HG02623 (cell line): ENCODE results near the gene MMP24.

Experiments used
- ATAC-seq: cut with Tn5 transposase; IDR thresholded peaks from one replicate; pipeline ENCODE4 v1.9.1; 2021; ENCODE audit warnings: moderate library complexity; ENCODE audit not compliant: unreplicated experiment

MMP24 gene

DNA sequence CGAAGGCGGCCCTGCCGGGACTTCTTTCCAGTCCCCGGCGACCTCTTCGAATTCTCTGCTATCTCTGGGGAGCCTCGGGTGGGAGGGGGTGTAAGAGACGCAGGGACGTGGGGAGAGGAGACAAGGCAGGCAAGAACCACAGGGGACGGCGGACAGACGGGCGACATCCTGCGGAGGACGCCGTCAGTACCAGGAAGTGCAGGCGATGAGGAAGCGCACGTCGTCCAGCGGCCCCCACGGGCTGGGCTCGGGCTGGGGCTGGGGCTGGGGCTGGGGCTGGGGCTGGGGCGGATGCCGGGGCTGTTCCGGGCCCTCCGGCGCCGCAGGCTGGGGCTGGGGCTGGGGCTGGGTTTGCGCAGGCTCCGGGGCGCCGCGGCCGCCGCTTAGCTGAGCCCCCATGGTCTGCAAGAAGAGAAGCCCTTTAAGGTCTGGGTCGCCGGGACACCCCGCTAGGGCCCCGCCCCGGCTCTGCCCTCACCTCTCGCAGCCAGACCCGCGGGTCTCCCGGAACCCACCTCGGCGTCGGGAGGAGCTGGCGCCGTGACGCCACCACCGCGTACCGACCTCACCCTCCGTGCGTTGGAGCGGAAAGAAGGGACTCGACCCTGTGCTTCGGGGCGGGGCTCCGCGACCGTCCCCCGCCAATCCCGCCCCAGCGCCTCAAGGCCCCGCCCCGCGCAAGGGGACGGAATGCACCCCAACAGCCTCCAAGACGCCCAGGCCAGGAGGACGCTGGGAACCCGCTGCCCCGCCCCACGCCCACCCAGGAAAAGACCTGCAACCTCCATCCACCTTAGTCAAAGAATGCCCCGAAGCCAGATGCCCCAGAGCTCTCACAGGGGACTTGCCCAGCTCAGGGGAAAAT is 51.3 kb downstream of the MMP24 start, which contains the start of gene MMP24OS:
Gene MMP24OS (minus strand): TSS at position 592 of the 865 bp plus-strand sequence. CDS start 193 bp downstream, at position 399.
- peak; percentile 80 for ATAC-seq

DNA sequence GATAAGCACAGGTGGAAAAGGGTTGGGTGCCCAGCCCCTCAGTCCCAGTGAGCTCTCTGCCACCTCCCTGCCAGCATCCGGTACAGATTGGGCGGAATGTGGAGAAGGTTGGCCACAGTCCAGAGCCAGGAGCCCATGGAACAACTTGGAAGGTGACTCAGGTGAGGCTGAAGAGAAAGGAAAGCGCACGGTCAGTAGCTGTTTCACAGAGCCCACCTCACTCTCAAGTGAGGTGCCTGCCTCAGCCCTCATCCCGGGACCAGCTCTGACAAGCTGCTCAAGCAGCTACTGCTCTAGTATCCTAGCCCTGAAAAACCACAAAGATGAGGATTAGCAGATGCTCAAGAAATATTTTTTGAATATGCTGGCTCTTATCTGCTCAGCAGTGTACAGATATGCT is 52.5 kb downstream of the MMP24 start:
- ATAC-seq, result no peak

DNA sequence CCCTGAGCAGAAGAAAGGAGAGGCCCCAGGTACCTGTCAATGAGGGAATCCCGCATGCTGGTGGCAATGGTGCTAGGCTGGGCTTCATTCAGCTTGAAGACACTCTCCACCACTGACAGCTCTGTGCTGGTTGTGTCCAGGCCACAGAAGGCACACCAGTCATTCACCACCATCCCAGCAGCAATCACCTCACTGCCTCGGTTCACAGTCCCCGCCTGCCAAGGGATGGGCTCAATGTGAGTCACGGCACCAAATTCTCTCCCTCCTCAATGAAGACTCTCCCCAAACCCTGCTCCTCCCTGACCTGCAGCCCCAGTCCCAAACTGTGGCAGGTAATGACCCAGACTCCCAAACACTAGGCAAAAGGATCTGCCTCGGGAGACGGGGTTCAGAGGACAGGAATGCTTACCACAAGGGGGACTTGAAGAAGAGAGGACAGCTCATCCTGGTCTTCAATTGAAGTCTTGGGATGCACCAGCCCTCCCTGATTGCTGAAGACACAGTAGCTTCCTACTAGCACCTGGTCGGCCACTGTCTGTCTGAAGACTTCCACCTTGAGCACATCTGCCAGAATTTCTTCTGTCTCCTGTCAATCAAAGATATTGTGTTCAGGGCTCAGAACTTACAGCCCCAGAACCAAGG is 53.2 kb downstream of the MMP24 start:
- no peak for ATAC-seq

DNA sequence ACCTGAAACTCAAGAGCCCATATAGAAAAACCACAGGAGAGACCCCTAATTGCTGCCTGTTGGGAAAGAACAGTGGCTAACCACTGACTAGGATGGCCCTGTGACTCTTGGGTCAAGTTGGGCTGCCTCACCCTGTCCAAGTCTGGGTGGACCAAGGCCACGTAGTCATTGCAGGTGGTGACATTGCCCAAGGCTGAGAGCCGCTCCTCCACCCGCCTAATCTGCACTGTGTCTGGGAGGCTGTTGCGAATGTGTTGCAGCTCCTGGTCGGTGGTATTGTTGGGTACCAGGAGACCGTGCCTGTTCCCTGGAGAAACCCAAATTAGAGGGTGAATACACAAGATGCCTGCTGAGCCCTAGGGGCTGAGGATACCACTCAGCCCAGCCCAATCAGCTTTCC is 54.0 kb downstream of the MMP24 start:
- no peak for ATAC-seq

DNA sequence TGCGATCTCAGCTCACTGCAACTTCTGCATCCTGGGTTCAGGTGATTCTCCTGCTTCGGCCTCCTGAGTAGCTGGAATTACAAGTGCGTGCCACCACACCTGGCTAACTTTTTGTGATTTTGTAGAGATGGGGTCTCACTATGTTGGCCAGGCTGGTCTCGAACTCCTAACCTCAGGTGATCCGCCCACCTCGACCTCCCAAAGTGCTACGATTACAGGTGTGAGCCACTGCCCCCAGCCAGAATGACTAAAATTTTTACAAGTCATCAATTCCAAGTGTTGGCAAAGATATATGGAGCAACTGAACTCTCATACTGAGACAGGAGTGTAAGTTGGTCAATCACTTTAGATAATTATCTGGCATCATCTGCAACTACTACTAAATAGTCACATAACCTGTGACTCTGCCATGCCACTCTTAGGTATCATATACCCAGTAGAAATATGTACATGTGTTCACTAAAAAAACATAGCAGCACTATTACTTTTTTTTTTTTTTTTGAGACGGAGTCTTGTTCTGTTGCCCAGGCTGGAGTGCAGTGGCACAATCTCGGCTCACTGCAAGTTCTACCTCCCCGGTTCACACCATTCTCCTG is 55.1 kb downstream of the MMP24 start:
- no peak for ATAC-seq

DNA sequence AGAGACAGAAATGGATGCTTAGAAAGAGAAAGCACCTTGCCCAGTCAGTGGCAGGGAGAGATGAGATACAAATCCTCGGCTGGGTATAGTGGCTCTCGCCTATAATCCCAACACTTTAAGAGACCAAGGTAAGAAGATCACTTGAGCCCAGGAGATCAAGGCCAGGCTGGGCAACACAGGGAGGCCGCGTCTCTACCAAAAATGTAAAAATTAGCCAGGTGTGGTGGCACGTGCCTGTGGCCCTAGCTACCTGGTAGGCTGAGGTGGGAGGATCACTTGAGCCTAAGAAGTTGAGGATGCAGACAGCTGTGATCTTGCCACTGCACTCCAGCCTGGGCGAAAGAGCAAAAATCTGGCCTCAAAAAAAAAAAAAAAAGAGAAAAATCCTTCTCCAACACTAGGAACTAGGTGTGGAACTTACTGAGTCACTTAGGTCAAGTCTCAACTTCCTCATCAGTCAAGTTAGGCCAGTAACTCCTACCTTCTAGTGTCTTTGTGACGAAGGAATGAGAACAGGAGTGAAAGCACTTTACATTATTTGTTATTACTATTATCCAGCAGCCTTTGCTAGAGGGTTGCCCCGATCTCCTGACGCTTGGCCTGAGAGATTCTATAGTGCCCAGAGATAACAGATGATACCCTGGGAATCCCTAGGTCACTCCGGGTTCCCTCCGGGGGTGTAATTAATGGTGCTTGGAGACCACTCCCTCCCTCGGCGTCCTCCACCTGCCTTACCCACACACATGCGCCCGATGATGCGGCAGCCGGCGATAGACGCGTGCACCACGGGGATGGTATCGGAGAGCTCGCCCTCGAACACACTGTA is 57.2 kb downstream of the MMP24 start:
- ATAC-seq, result no peak

DNA sequence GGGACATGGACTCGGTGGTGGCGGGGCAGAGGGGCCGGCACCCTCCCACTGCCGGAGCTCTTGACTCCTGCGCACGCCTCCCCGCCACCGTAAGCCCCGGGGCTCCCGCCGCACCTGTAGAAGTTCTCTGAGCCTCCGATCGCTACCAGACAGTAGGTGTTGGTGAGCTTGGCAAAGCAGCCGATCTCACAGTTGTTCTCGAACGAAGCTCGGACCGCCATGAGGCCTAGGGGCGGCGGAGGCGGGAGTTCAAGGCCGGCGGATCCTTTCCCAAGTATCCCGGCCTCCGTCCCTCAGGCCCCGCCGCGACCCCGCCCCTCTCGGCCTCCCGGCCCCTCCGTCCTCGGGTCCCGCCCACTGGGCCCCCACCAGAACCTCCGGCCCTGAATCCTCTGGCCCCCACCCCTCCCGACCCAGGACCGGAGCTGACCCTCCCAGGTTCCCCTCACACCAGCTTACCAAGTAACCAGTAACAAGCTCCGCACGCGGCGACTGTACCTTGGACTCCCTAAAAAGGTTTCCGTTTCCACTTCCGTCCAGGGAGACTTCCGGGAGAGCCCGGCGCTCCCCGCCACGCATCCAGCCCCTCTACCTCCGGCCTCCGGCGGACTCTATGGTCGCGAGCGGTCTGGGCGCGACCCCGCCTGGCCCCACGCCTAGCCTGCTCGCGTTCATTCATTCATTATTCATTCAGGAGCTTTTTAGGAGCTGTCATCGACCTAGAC is 57.9 kb downstream of the MMP24 start, which contains the start of gene EIF6:
Gene EIF6 (minus strand): TSS at position 506 of the 725 bp plus-strand sequence. CDS start 285 bp downstream, at position 221.
- ATAC-seq, result no peak

DNA sequence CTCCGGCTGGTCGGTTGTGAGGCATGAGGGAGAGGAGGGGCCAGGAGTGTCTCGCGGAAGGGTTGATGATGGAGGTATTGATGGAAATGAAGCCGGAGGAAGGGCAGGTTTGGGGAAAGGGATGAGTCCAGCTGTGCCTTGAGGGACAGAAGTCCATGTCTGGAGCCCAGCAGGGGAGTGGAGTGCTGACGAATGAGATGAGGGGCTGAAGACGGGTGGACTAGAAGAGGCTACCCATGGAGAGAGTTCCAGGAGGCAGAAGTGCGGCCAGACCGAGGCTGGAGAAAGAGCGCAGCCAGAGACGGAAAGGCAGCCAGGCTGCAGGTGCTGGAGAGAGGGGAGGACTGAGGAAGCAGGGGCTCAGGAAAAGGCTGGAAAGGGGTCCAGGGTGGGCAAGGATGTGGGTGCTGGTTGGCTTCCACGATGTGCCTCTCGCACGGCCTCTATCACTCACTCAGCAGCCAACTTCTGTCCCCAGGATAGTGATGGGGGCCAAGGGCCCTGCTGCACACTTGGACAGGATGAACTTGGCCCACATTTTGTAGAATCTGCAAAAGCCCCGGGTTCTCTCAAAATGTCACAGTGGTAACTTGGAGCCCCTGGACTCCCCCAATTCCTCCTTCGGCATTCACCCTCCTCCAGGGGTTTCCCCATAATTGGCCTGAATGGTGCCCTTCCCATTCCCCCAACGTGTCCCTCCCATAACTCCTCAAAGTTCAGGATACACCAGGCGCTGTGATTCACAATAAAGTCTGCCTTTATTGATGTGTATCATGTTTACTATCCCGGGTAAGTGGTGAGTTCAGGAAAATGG is 58.7 kb downstream of the MMP24 start:
- ATAC-seq, result no peak

DNA sequence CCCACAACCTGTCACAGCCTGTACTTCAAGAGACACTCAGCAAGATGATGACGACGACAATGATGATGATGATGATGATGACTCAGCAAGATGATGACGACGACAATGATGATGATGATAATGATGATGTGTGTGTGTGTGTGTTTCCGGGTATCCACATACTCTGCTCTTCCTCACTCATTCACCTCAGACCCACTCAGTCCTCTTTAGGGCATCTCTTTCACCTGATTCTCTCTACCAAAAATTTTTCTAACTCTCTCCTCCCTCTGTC is 59.3 kb downstream of the MMP24 start:
- no peak for ATAC-seq

DNA sequence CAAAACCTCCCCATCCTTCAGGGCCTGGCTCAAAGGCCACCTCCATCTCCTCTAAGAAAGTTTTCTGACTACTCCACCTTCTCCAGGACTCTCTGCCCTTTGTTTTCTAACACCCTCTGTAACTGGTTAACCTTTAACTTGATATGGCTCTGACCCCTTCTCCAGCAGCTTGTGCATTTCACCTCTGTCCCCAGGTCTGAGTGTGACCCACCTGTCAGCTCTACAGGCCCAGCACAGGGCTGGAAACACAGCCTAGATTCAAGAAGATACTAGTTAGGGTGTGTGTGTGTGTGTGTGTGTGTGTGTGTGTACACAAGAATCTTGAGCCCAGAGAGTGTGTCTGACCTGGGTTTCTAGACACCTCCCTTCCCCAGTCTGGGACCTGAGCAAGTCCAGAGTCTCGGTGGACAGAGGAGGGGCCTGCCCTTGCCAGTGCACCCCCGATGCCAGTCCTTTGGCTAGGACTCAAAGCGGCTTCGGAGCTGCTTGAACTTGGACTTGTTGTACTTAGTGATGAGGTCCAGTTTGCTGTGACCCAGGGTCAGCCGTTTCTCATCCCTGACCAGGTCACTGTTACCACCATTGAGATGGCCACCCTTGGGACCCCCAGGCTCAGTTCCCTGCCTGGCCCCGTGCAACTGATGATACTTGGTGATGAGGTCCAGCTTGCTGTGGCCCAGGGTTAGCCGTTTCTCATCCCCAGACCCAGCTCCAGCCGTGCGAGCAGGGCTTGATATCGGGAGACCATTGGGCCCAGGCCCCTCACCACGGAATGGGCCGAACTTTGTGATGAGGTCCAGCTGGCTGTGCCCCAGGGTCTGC is 59.8 kb downstream of the MMP24 start:
- no peak for ATAC-seq

DNA sequence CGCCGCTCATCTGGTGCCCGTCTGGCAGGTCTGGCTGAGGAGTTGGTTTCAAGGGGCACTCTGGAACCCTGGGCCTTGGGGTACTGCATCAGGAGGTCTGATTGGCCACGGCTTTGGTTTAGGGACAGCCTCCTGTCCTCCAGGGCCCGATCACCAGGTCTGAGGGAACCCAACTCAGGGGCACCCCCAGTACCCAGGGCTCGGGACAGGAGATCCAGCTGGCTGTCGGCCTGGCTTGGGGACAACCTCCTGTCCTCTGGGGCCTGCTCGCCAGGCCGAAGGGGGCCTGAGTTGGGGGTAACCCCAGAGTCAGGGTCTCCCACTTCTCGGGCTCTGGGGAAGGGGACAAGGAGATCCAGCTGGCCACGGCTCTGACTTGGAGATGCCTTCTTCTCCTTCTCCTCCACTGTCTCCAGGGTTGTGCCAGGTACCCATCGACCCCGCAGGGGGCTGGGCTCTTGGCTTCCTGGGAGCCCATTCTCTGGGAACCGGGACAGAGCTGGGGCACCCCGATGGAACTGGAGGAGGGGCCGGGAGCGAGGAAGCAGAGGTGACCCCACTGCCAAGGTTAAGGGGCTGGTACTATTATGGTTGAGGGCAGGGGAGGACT is 60.5 kb downstream of the MMP24 start:
- ATAC-seq, result no peak

DNA sequence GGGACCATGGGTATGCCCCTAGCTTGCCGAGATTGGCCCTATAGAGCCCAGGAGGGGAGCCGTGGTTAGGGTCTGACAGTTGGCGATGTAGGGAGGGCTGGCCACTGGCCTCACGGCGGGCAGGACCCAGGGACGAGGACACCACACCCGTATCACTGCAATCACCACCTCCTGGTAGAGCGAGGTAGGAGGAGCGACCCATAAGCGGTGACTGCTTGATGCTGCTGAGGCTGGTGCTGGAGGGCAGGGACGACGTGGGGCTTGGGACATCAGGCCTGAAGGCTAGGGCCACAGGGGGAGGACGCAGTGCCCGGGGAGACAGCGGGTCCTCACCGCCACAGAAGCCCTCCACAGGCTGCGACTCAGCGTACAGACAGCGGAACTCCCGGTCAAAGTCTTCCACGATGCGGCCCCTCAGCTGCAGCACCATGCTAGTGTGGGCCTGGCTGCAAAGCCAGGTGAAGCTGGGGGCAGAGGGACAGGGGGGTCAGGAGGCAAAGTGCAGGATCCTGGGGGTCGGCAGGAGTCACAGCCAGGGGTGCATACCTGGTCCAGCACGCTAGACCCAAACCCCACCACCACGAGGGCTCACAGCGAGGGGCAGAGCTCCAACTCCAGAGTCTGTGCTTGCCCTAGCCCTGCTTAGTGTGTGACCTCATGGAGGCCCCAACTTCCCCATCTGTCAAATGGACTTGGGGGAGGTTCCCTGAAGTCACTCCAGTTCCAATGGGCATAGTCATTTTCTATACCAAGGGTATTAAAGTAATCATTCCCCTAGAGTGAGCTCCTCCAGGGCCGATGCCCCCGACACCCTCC is 61.2 kb downstream of the MMP24 start:
- no peak for ATAC-seq

DNA sequence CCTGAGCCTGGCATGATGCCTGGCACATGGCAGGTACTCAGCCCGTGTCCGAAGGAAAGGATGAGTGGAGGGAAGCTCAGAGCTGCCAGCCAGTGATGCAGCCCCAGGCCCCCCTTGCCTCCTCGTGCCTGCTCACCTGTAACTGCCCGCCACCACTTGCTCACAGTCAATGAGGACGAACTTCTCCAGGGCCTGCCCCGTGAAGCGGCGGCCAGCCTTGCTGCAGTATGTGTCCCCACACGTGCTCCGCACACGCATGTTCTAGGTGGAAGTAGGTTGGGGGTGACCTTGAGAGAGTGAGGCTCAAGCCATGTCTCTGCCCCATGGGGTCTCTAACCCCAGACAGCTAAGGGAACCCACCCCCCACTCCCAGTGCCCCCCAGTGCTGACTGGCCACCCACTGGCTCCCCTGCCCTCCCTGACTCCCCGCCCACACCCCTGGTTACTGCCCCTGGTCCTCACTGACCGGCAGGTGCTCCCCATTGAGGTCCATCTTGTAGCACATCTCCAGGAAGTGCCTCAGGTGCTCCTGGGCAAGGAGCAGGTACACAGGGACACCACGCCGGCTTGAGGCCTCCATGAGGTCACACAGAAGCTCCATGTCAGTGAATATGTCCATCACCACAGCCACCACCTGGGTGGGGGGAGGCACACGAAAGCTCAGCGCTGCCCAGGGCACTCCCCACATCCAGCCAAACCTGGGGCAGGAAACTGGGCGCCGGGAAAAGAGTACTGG is 62.0 kb downstream of the MMP24 start:
- ATAC-seq, result no peak

DNA sequence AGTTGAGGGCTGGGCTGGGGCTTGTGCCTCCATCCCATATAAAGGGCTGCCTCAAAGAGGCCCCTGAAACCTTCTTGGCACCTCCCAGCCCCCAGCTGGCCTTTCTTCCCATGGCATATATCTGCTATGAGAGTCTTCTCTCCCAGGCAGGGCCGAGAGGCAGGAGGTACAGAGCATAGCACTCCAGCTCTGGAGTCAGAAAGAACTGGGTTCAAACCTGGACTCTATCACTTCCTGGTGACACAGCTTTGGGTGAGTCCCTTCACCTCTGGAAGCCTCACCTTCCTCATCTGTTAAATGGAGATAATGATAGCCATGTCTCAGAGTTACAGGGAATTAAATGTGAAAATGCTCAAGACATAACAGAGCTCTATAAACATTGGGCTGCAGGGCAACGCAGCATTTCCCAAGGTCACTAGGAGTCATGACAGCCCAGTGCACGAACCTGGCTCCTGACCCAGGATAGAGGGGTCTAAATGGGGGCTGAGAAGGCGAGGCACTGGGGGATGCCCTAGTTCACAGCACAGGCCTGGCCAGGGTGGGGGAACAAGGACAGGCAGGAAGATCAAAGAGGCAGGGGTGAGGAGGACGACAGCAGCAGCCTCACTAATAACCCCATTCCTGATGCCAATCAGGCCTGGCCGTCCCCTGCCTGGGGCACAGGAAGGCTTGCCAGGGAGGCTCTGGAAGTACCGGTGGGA is 63.8 kb downstream of the MMP24 start:
- ATAC-seq, result no peak

DNA sequence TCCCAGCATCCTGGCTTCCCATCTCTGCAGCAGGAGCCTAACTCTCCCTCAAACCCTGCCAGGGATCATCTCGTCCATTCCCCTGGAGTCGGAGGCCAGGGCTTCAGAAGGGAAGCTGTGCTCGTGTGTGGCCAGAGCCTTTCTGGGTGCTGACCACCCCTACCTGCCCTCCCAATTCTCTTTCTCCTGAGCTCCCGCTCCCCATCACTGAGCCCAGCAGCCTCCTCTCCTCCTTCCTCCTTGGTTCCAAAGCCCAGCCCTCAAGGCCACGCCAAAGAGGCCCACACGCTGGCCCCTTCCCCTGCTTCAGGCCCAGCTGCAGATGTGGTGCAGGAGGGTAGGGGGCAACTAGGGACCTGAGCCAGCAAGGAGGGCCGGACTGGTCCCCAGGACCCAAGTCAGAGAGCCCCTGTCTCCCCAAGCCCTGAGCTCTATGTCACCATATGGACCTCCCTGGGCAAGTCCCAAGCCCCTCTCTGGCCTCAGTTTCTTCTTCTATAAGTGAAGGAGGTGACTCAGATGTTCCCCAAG is 64.5 kb downstream of the MMP24 start:
- ATAC-seq, result no peak
